K562 (cell line): ENCODE measurements around the gene AGO4. TPM values are rescaled to one million over a fixed set of nuclear protein-coding genes. Genes with fewer than 3 reads are reported as not detected.

Source experiments
- EP400 ChIP-seq: fragments of 450-650 bp; IDR thresholded peaks from 2 replicates; pipeline ENCODE4 v1.6.1; 2017; ENCODE audit warnings: antibody characterized with exemption, mild to moderate bottlenecking, moderate library complexity
- GABPB1 ChIP-seq: sonication (generic); formaldehyde crosslinking; IDR thresholded peaks from 2 replicates; pipeline ENCODE4 v1.8.0; 2022; ENCODE audit warnings: mild to moderate bottlenecking, missing genetic modification reagents
- MGA ChIP-seq: fragments of 450-650 bp; IDR thresholded peaks from 2 replicates; pipeline ENCODE4 v1.6.1; 2016; ENCODE audit warnings: mild to moderate bottlenecking, moderate library complexity
- MTA1 ChIP-seq: fragments of 450-650 bp; IDR thresholded peaks from 2 replicates; pipeline ENCODE4 v1.6.1; 2017; ENCODE audit warnings: borderline replicate concordance
- MXI1 ChIP-seq: IDR thresholded peaks from 2 replicates; pipeline ENCODE4 v1.6.1; 2011; ENCODE audit warnings: low read depth, mild to moderate bottlenecking, improper control_type of control experiment, low read length
- NFYB ChIP-seq: IDR thresholded peaks from 2 replicates; pipeline ENCODE4 v1.6.1; 2011; ENCODE audit warnings: mild to moderate bottlenecking, moderate library complexity; ENCODE audit not compliant: insufficient read length; ENCODE audit errors: extremely low read depth
- POLR2AphosphoS5 ChIP-seq: IDR thresholded peaks from 2 replicates; pipeline ENCODE4 v1.6.1; 2011; ENCODE audit warnings: mild to moderate bottlenecking, low read depth, low read length, moderate library complexity; ENCODE audit not compliant: control insufficient read depth, insufficient read depth
- SAP30 ChIP-seq: fragments of 200-600 bp; sonication (generic); IDR thresholded peaks from 2 replicates; pipeline ENCODE4 v1.6.1; 2012; ENCODE audit warnings: borderline replicate concordance, low read depth, mild to moderate bottlenecking, moderate library complexity, low read length, control low read depth, inconsistent platforms; ENCODE audit not compliant: insufficient read depth, poor library complexity, severe bottlenecking
- SMARCE1 ChIP-seq: fragments of 450-650 bp; IDR thresholded peaks from 2 replicates; pipeline ENCODE4 v1.7.1; 2016; ENCODE audit warnings: mild to moderate bottlenecking
- SUPT5H ChIP-seq: fragments of 450-650 bp; IDR thresholded peaks from 2 replicates; pipeline ENCODE4 v1.6.1; 2016
- USF2 ChIP-seq: sonication (generic); formaldehyde crosslinking; IDR thresholded peaks from 2 replicates; pipeline ENCODE4 v1.5.0; 2020; ENCODE audit warnings: missing genetic modification reagents
- ZBTB33 ChIP-seq: sonication (generic); formaldehyde crosslinking; IDR thresholded peaks from 2 replicates; pipeline ENCODE4 v1.8.1; 2023; ENCODE audit warnings: mild to moderate bottlenecking, missing genetic modification reagents
- polyA plus RNA-seq, 8 experiments: library from polyadenylated mRNA; depleted of rRNA in 4 of 8; stranded (reverse) in 5 of 8; unstranded in 3 of 8; fragments of >200 nt; fragmentation: Nextera tagmentation in 2 of 8; fragmentation: Illumina TruSeq in 1 of 8; extraction: Ambion mirVana in 2 of 8; extraction: Trizol in 1 of 8; gene quantifications; 2 replicates each; pipeline versions ENCODE4 v1.2.1 to v1.2.3, GENCODE V29; 2011 to 2014; ENCODE audit warnings: inconsistent platforms in 1 of 8, missing spikeins in 1 of 8
- total RNA-seq, 7 experiments: library from RNA; depleted of rRNA in 6 of 7; stranded (reverse); fragments of >200 nt in 6 of 7; fragmentation: Illumina TruSeq in 2 of 7; extraction: Trizol in 2 of 7; gene quantifications; 2 replicates each; pipeline versions ENCODE4 v1.2.1 to v1.2.3, GENCODE V29; 2011 to 2021; ENCODE audit warnings: low replicate concordance in 1 of 7

AGO4 gene
- total and polyA plus RNA-seq, 9 of the 15 experiments (the other 6 are each of a cell fraction or from before 2014, with no cell fraction given): 1.3 to 10.5 (median 6.5) TPM

GRCh38 chr1:35869245-35869950 lies 61.6 kb downstream of the AGO4 start (continued):
- peak; percentile 30; the same call in 1 of the 2 replicates for TF ChIP-seq MTA1
- peak; percentile 58 for TF ChIP-seq USF2 (CRISPR knock-in tag)
- peak; percentile 72 for TF ChIP-seq POLR2AphosphoS5
- TF ChIP-seq GABPB1 (CRISPR knock-in tag): peak; percentile 64
- TF ChIP-seq SAP30: peak; percentile 76
- TF ChIP-seq MXI1: 0 out of 2 replicates have a peak, but pooled peaks have one; percentile 29
- TF ChIP-seq ZBTB33 (CRISPR knock-in tag): peak; percentile 69; the same call in 1 of the 2 replicates
- TF ChIP-seq SUPT5H: peak; percentile 88
- peak; percentile 88 for TF ChIP-seq MGA
- 0 out of 2 replicates have a peak, but pooled peaks have one; percentile 47 for TF ChIP-seq SMARCE1
- TF ChIP-seq EP400: peak; percentile 90
- TF ChIP-seq NFYB: peak; percentile 43
